Breast epithelium (tissue), 3 donors: ENCODE data around the gene LITAF.

ENCODE experiments used
- POLR2A ChIP-seq: fragments of 450-650 bp; IDR thresholded peaks from one replicate; pipeline ENCODE4 v1.6.1; 2016; ENCODE audit warnings: antibody characterized with exemption, mild to moderate bottlenecking, moderate library complexity
- POLR2AphosphoS5 ChIP-seq, 3 donors: sonication (generic); formaldehyde crosslinking; IDR thresholded peaks; one replicate each; pipeline ENCODE4 v1.6.1; 2017; ENCODE audit warnings: antibody characterized with exemption in 3 of 3
- TF ChIP-seq, protein P1 (sequence below), 3 donors: fragments of 450-650 bp; IDR thresholded peaks; one replicate each; pipeline ENCODE4 v1.5.1; 2016 to 2017; ENCODE audit warnings: antibody characterized with exemption in 3 of 3, mild to moderate bottlenecking in 3 of 3, moderate library complexity in 3 of 3

DNA sequence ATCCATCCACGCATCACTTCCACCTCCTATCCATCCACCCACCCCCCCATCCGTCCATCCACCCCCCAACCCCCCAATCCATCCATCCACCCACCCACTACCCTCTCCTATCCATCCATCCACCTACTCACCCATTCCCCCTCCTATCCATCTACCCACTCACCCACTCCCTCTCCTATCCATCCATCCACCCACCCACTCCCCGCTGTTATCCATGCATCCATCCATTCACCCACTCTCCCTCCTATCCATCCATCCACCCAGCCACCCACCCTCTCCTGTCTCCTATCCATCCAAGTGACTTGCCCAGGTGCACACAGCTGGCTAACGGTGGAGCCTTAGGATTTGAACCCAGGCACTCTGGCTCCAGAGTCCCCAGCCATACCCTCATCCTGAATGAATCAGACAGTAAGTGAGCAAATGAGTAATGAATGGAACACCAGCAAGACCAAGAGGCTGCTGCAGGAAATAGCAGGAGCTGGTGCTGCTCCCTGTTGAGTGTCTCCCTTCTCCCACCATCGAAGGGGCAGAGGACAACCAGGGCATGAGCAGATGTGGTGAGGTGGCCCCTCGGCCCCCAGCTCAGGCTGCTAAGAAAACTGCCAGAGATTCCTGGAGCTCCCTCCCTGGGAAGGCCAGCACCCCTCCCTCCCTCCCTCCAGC lies 62.5 kb downstream of the LITAF start:
- TF ChIP-seq, protein P1, sequence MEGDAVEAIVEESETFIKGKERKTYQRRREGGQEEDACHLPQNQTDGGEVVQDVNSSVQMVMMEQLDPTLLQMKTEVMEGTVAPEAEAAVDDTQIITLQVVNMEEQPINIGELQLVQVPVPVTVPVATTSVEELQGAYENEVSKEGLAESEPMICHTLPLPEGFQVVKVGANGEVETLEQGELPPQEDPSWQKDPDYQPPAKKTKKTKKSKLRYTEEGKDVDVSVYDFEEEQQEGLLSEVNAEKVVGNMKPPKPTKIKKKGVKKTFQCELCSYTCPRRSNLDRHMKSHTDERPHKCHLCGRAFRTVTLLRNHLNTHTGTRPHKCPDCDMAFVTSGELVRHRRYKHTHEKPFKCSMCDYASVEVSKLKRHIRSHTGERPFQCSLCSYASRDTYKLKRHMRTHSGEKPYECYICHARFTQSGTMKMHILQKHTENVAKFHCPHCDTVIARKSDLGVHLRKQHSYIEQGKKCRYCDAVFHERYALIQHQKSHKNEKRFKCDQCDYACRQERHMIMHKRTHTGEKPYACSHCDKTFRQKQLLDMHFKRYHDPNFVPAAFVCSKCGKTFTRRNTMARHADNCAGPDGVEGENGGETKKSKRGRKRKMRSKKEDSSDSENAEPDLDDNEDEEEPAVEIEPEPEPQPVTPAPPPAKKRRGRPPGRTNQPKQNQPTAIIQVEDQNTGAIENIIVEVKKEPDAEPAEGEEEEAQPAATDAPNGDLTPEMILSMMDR (IDR thresholded peaks at IDR 0.05) = no peak
- TF ChIP-seq POLR2AphosphoS5 (IDR thresholded peaks at IDR 0.05) (no peak), POLR2A (no peak)
